NOMO-1 (cell line): Measurements from ENCODE around the gene URB2.

ENCODE experiments used
- DNase-seq, 2 experiments: peaks; one replicate each; lab custom pipeline; 2025; ENCODE audit not compliant: unreplicated experiment in 2 of 2; lab: John Stamatoyannopoulos, UW

Gene URB2

GRCh38 chr1:229643996-229644745, 18.1 kb downstream of the URB2 start:
- DNase-seq = peak; percentile 54 to 65

DNA sequence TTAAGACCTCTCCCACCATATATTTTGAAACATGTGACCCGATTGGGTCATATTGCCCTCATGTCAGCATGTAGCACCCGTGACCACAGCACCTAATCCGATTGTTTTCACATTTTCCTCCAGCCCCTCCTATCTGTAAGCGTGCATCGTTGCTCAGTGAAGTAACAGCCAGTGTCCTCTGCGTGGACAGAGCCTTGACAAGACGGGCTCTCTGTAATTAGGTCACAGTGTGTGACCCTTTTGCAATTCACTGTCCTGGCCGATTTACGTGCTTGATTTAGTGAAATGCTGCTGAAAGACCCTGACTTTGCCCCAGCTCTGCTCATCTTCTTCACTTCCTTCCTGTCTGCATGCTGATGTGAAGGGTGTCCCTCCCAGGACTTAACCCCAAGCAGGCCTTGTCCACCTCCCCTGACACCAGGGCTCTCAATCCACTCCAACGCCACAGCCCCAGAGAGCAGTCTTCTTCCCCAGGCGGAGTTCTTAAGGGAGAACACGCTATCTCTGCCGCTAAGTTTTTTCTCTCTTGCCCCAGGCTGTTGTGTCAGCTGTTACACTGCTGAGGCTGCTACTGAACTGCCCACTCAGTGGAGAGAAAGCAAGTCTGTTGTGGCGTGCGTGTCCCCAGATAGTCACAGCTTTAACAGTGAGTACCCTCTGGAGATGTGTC, 19.4 kb downstream of the URB2 start:
- no peak for DNase-seq

- no peak for DNase-seq
These were observed 22.4 kb downstream of the URB2 start for GRCh38 chr1:229648406-229648805.

DNA sequence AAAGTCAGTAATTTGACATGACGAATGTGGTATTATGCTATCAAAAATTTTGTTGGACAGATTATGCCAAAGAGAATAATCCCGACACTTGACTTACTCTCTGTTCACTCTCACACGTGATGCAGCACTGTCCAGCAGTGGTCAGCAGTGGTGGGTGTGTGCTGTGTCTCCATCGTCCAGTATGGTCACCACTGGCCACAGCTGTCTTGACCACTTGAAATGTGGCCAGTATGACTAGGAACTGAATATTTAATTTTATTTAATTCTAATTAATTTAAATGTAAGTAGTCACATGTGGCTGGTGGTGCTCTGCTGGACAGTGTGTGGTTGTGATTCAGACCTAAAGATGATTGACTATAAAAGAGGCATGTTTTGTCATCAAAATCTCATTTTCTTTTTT, 24.0 kb downstream of the URB2 start:
- no peak for DNase-seq

- no peak for DNase-seq
These were observed 25.5 kb downstream of the URB2 start for GRCh38 chr1:229651546-229651945.

DNA sequence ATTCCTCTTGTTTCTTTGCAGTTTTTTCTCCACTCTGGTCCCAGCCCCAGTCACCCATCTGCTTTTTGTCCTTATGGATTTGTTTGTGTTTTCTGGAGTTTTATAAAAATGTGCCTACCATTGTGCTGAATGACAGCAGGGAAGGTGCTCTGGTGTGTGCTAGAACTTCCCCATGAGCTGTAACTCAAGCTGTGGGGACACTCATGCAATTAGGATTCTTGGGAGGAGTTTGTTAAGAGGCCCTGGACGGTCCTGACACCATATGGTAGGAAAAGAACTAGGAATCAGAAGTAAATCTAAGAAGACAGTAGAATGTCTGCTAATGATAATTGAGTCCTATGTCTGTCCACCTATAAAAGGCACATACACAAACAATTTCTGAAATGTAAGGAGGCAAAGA, 27.4 kb downstream of the URB2 start:
- no peak for DNase-seq

- DNase-seq = no peak
These were observed 29.7 kb downstream of the URB2 start for GRCh38 chr1:229655781-229656180.

GRCh38 chr1:229657993-229658755, 32.1 kb downstream of the URB2 start:
- no peak for DNase-seq

GRCh38 chr1:229661022-229661877, 35.2 kb downstream of the URB2 start:
- peak; percentile 19 to 38 for DNase-seq

- DNase-seq = no peak
These were observed 35.9 kb downstream of the URB2 start for GRCh38 chr1:229661897-229662296.

DNA sequence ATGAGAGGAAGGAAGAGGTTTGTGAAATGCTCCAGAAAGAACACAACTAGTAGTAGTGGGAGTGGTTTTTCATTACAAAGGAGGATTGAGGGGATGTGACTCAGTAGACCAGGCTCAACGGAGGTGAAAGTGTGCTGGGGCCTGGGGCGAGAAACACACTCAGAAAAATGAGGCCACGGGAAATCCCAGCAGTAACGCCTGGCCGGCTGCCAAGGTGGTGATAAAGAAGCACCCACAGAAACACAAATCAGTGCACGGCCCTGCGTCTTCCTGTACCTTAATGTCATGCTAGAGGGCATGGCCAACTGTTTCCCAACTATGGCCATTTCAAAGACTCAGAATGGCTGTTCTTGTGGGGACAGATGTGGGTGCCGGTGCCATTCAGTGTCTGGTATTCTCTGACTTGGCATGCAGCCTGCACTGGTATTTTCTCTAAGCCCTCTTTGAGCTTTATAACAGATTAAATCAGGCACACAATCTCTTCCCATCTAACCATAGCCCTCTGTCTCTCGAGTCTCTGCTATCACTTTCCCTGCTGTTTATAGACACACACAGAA, 38.2 kb downstream of the URB2 start:
- no peak for DNase-seq

- DNase-seq = no peak
These were observed 40.0 kb downstream of the URB2 start for GRCh38 chr1:229665912-229666558.

- DNase-seq = no peak
These were observed 40.5 kb downstream of the URB2 start for GRCh38 chr1:229666585-229666984.

DNA sequence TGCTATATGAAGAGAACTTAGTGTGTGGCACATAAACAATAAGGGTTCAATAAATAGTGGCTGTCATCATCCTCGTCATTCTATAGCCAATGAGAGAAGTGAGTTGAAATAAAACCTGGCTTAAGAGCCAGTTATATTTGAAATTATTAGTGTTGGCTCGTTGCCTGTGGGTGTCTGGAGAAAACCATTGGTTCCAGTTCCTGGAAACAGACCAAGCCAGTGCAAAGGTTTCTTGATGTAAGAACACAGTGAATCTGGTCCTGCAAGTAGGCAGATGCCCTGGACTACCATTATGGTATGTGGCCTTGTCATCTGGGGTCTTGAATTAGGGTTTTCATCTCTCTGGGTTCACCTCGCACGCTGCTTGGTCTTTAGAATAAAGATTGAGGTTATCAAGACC, 43.3 kb downstream of the URB2 start:
- DNase-seq = no peak

- no peak for DNase-seq
These were observed 45.3 kb downstream of the URB2 start for GRCh38 chr1:229671310-229671709.

DNA sequence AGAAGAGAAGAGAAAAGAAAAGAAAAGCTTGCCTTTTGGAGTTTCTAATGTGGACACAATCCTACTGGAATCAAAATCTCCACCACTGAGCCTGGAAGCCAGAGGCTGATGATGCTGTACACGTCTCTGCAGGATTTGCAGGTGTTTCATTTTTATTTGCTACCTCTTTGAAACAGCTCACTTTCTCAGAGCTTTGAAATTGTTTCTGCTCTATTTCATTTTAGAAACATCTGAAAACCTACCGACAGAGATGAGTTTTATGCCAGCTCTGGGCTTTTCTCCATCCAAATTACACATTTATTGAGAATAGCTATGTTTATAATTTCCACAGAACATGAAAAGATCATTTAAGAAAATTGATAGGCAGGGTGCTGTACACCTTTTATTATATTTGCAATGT, 46.2 kb downstream of the URB2 start:
- DNase-seq = no peak

- no peak for DNase-seq
These were observed 48.0 kb downstream of the URB2 start for GRCh38 chr1:229674042-229674441.

GRCh38 chr1:229675396-229675795, 49.3 kb downstream of the URB2 start:
- no peak for DNase-seq

GRCh38 chr1:229685149-229685548, 59.1 kb downstream of the URB2 start:
- no peak for DNase-seq

- DNase-seq = no peak
These were observed 63.2 kb downstream of the URB2 start for GRCh38 chr1:229689273-229689672.
